Measurements from ENCODE around the gene MANBA.

DNA sequence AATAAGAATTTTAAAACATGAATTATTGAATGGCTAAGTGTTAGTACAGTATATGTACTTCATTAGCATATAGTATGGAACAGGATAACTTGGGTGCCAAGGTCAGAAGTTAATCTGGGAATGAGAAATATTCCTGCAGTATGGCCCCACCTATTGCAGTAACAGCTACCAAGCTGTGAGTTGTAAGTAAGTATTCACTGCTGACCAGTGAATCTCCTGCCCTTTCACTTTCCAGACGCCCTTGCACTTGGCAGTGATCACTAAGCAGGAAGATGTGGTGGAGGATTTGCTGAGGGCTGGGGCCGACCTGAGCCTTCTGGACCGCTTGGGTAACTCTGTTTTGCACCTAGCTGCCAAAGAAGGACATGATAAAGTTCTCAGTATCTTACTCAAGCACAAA lies 154.5 kb downstream of the MANBA start:
- TF ChIP-seq, protein P1, sequence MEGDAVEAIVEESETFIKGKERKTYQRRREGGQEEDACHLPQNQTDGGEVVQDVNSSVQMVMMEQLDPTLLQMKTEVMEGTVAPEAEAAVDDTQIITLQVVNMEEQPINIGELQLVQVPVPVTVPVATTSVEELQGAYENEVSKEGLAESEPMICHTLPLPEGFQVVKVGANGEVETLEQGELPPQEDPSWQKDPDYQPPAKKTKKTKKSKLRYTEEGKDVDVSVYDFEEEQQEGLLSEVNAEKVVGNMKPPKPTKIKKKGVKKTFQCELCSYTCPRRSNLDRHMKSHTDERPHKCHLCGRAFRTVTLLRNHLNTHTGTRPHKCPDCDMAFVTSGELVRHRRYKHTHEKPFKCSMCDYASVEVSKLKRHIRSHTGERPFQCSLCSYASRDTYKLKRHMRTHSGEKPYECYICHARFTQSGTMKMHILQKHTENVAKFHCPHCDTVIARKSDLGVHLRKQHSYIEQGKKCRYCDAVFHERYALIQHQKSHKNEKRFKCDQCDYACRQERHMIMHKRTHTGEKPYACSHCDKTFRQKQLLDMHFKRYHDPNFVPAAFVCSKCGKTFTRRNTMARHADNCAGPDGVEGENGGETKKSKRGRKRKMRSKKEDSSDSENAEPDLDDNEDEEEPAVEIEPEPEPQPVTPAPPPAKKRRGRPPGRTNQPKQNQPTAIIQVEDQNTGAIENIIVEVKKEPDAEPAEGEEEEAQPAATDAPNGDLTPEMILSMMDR (IDR thresholded peaks at IDR 0.05), result no peak
- TF ChIP-seq POLR2A (IDR thresholded peaks at IDR 0.05), result no peak
